Measurements from ENCODE around the gene GP2. TPM values are rescaled to one million over a fixed set of nuclear protein-coding genes. Genes with fewer than 3 reads are reported as not detected.

GP2 gene
- polyA plus RNA-seq, 3 donors: not detected

- no peak for TF ChIP-seq CTCF (IDR thresholded peaks at IDR 0.05)
- no peaks in the 10 kb centered on the region for H3K27me3 ChIP-seq (ENCODE audit: control insufficient read depth in 2 of 2, insufficient read depth in 2 of 2, low read length in 2 of 2)
- no peaks in the 10 kb centered on the region for H3K4me1 ChIP-seq (ENCODE audit: control insufficient read depth in 1 of 2, insufficient read depth in 2 of 2, low read length in 2 of 2)
- no peak overlapping the region for H3K27ac ChIP-seq (ENCODE audit: low read depth in 1 of 2, low read length in 2 of 2)
- H3K4me2 ChIP-seq (replicated peaks; ENCODE audit: extremely low read depth, low read length, poor library complexity, severe bottlenecking): no peak overlapping the region
- H3K36me3 ChIP-seq (replicated peaks in 1 of 2; ENCODE audit: control insufficient read depth in 1 of 2, insufficient read depth in 2 of 2, low read length in 2 of 2): no peaks in the 10 kb centered on the region
- intact Hi-C loops (cut with micrococcal nuclease): no loop called here
- no peaks in the 10 kb centered on the region for H3K9me3 ChIP-seq (replicated peaks in 1 of 2; ENCODE audit: control insufficient read depth in 1 of 2, insufficient read depth in 1 of 2, low read length in 2 of 2)
- H3K27me3 Mint-ChIP-seq (ENCODE audit: low read depth in 3 of 3): peaks cover 3 to 5% (median 3%) of the 10 kb centered on the region in 3 donors
- H3K4me3 Mint-ChIP-seq: no peak overlapping the region
- H3K9ac ChIP-seq (ENCODE audit: insufficient read depth, low read length, poor library complexity, severe bottlenecking): no peak overlapping the region
- no peak overlapping the region for H2AFZ ChIP-seq (ENCODE audit: insufficient read depth, low read depth, low read length, poor library complexity, severe bottlenecking)
- DNase-seq: no peak
- no peak overlapping the region for H3K27ac Mint-ChIP-seq
- no peaks in the 10 kb centered on the region for H3K36me3 Mint-ChIP-seq
- no peak overlapping the region for H3K4me3 ChIP-seq (replicated peaks in 1 of 3; ENCODE audit: low read depth in 2 of 3, low read length in 3 of 3)
- no peaks in the 10 kb centered on the region for H3K79me2 ChIP-seq (ENCODE audit: insufficient read depth, low read length)
- peaks cover 0 to 3% (median 0%) of the 10 kb centered on the region in 7 donors for H3K9me3 Mint-ChIP-seq
- H3K4me1 Mint-ChIP-seq: no peaks in the 10 kb centered on the region
- no peaks in the 10 kb centered on the region for H4K20me1 ChIP-seq (ENCODE audit: insufficient read depth, low read length)
Observed at GRCh38 chr16:20320592-20320991, 6.7 kb downstream of the GP2 start.

- H3K36me3 Mint-ChIP-seq: no peaks in the 10 kb centered on the region
- peaks cover 3 to 5% (median 3%) of the 10 kb centered on the region in 3 donors for H3K27me3 Mint-ChIP-seq (ENCODE audit: low read depth in 3 of 3)
- no peak overlapping the region for H2AFZ ChIP-seq (ENCODE audit: insufficient read depth, low read depth, low read length, poor library complexity, severe bottlenecking)
- peaks cover 0 to 3% (median 0%) of the 10 kb centered on the region in 7 donors for H3K9me3 Mint-ChIP-seq
- H3K27me3 ChIP-seq (ENCODE audit: control insufficient read depth in 2 of 2, insufficient read depth in 2 of 2, low read length in 2 of 2): no peaks in the 10 kb centered on the region
- H3K4me2 ChIP-seq (replicated peaks; ENCODE audit: extremely low read depth, low read length, poor library complexity, severe bottlenecking): no peak overlapping the region
- no peak overlapping the region for H3K27ac ChIP-seq (ENCODE audit: low read depth in 1 of 2, low read length in 2 of 2)
- H3K79me2 ChIP-seq (ENCODE audit: insufficient read depth, low read length): no peaks in the 10 kb centered on the region
- H3K9ac ChIP-seq (ENCODE audit: insufficient read depth, low read length, poor library complexity, severe bottlenecking): no peak overlapping the region
- H3K9me3 ChIP-seq (replicated peaks in 1 of 2; ENCODE audit: control insufficient read depth in 1 of 2, insufficient read depth in 1 of 2, low read length in 2 of 2): no peaks in the 10 kb centered on the region
- H3K27ac Mint-ChIP-seq: no peak overlapping the region
- 80% methylated on average over 1 of the region's 2 CpGs for WGBS (ENCODE audit: insufficient coverage)
- no peaks in the 10 kb centered on the region for H3K4me1 ChIP-seq (ENCODE audit: control insufficient read depth in 1 of 2, insufficient read depth in 2 of 2, low read length in 2 of 2)
- DNase-seq: no peak
- H3K4me3 Mint-ChIP-seq: no peak overlapping the region
- no peak overlapping the region for H3K4me3 ChIP-seq (replicated peaks in 1 of 3; ENCODE audit: low read depth in 2 of 3, low read length in 3 of 3)
- H3K4me1 Mint-ChIP-seq: no peaks in the 10 kb centered on the region
- no peaks in the 10 kb centered on the region for H4K20me1 ChIP-seq (ENCODE audit: insufficient read depth, low read length)
- TF ChIP-seq CTCF (IDR thresholded peaks at IDR 0.05): no peak
- intact Hi-C loops (cut with micrococcal nuclease): no loop called here
- no peaks in the 10 kb centered on the region for H3K36me3 ChIP-seq (replicated peaks in 1 of 2; ENCODE audit: control insufficient read depth in 1 of 2, insufficient read depth in 2 of 2, low read length in 2 of 2)
Observed at GRCh38 chr16:20320178-20320577, 7.1 kb downstream of the GP2 start.
